GM18498 (cell line): Measurements from ENCODE around the gene FUOM.
A peak's percentile ranks its signal among the peaks of the same experiment; 100 is the strongest.
"Not testable (repeated sequence)": the region's sequence is repeated elsewhere in the genome, so short reads cannot be mapped to it uniquely, and the experiment has no call there.

ENCODE experiments used
- ATAC-seq: cut with Tn5 transposase; IDR thresholded peaks from one replicate; pipeline ENCODE4 v1.9.1; 2021; ENCODE audit warnings: mild to moderate bottlenecking, moderate library complexity; ENCODE audit not compliant: unreplicated experiment

The FUOM gene

DNA sequence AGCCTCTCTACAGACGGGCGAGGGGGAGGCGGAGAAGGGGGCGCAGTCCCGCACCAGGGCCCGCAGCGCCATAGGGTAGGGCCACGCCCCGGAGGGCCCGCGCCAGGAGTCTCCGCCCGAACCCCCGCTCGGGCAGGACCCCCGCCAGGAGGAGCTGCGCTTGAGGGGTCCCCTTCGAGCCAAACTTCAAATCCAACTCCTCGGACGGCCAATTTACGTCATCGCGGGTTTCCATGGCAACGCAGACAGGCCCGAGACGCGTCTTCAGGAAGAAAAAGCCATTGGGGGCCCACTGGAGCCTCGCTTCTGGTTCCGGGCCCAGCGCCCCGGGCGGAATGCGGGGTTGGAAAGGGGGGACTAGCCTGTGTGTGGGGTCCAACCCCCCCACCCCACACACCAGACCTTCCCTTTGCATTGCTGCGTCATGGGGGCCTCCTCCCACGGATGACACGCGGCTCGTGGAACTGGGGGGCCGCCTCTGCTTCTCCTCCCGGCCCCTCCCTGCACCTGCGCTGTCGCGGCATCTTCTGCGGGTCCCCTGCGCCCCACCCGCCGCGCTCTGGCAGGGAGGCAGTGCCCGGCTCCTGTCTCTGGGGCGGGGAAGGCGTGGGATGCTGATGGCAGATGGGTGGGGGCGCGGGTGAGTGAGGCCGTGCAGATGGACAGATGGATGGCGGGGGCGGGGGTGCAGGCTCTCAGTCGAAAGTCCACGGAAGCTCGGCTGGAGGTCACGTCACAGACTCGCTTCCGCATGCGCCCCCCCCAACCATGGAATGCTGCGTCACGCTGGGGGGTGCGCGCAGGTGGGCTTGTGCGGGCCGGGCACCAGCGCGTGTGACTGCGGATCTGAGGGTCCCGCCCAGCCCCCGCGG lies 22.3 kb downstream of the FUOM start:
- no peak for ATAC-seq

DNA sequence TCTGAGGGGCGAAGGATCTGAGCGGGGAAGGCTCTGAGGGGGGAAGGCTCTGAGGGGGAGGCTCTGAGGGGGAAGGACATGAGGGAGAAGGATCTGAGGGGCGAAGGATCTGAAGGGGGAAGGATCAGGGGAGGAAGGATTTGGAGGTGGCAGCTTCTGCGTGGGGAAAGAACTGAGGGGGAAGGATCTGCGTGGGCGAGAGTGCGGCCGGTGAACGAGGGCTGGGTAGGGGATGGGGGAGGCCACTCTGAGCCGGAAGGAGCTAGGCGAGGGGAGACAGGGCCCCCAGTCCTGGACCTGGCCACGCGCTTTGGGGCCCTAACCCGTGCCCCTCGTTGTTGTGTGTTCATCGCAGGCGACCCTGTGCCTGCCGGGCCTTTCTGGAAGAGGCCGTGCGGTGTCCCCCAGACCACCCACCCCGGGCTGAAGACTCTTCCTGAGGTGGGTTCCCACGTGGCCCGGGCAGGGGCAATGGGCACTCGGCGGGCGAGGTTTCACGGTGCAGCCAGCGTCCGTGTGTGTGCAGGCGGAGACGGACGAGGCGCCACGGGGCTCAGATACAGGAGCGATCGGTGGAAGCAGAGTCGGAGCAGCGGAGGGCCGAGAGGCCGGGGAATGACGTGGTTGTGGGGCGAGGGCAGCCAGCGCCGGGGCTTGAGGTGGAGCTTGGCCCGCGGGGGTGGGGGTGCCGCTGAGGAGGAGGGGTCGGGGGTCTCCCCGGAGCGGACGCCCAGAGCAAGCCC lies 23.1 kb downstream of the FUOM start:
- no peak for ATAC-seq

DNA sequence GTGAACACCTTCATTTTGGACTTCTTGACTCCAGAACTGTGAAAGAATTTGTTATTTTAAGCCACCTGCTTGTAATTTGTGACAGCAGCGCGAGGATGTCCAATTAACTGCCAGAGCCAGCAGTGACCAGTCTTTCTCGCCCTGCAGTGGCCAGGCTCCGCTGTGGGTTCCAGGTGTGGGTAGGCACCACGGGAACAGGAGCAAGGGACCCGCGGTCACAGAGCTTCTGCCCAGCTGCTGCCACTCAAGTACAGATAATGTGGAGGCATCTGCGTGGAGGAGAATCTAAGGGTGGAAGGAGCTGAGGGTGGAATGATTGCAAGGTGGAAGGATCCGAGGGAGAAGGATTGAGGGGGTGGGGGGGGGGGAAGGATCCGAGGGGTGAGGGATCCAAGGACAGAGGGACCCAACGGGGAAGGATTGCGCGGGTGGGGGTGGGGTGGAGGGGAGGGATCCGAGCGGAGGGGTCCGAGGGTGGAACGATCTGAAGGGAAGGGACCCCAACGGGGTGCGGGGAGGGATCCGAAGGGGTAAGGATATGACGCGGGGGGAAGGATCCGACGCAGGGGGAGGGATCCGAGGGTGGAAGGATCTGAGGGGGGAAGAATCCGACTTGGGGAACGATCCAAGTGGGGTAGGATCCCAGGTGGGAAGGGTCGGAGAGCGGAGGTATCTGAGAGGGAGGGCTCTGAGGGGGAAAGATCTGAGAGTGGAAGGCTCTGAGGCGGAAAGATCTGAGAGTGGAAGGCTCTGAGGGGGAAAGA lies 24.7 kb downstream of the FUOM start:
- ATAC-seq: no peak

DNA sequence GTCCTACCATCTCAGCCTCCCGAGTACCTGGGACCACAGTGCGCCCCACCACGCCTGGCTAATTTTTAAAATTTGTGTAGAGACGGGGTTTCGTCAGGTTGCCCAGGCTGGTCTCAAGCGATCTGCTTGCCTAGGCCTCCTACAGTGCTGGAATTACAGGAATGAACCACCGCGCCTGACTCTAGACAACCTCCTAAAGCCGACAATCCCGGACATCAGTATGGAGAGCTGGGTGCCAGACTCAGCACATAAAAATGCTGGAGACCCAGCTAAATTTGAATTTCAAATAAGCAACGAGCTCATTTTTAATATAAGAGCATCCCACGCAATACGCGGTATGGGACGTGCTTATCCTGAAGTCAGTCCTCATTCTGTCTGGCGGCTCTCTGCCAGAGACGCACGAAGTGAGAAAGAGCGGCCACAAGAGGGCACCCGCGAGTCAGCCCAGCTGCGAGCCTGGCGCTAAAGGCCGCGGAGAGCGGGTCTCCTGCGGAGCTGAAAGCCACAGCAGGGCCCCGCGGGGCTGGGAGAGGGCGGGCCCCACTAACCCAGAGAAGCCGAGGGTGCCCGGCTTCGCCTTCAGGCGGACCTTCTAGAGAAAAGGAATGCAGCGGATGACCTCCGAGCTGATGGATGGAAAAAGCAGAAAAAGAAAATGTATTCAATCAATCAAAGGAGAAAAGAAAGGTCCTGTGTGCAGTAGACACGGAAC lies 28.2 kb downstream of the FUOM start:
- ATAC-seq: peak; percentile 91

DNA sequence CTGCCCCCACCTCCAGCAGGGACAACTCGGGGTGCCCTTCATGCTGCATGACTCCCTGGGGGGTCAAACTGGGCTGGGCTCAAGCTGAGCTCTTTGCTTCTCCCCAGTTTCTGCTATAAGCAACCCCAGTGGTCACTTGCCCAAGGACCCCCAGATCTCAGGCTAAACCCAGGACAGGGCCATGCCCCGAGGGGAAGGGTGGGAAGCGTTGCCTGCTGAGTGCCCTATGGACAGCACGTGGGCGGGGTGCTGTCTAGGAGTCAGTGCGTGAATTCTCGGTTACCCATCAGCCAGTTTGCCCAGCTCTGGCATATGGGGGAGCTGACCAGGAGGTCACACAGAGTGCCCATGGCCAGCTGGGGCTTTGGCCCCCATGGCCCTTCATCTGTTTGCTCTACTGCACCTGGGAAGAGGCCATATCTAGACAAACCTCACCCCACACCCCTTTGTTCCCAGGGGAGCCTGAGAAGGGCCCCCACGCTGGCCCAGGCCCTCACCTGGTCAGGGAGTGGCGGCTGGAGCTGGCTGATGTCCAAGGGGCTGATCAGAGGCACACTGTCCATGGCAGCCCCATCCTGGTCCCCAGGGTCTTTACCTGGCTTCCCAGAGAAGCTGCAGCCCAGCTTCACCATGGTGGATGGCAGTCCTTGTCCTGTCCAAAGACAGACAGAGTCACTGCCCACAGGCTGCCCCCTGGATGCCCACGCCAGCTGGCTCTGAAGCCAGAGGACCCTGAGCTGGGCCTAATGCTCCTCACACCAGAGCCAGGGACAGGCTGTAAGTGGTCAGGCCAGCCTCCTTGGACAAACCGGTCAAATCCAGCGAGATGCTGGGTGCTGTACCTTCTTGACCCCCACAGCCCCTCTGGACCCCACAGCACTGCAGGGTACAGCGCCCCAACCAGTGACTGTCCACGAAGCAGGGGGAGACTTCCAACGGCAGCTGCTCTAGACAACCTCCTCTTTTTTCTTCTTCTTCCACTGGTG lies 29.2 kb downstream of the FUOM start:
- no peak for ATAC-seq

DNA sequence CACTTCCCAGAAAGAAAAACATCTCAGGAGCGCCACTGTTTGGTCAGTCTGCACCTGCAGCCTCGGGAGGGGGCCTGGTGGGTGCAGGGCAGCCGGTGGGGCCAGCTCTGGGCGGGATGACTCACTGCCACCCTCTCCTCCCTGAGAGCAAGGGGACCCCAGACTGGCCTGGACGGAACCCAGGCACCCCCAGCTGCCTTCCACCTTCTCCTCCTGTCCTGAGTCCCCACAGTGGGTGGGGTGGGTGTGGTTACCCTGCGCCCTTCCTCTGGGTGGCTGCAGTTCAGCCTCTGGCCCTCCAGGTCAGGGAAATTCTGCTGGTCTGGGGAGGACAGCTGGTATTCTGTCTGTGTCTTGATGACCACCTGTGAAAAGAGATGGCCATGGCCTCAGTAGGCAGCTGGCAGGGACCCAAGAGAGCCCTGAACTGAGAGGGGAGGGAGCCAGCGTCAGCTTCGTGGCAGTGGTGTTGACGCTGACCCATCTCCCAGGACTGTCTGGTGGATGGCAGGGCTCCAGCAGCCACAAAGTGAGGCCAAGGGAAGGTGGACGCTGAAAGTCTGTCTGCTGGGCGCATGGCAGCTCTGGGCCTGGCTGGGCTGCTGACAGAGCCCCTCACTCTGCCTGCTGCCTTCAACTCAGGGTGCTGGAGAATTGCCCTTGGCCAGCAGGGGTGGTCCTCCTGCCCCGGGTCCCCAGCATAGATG lies 30.0 kb downstream of the FUOM start:
- ATAC-seq: no peak

DNA sequence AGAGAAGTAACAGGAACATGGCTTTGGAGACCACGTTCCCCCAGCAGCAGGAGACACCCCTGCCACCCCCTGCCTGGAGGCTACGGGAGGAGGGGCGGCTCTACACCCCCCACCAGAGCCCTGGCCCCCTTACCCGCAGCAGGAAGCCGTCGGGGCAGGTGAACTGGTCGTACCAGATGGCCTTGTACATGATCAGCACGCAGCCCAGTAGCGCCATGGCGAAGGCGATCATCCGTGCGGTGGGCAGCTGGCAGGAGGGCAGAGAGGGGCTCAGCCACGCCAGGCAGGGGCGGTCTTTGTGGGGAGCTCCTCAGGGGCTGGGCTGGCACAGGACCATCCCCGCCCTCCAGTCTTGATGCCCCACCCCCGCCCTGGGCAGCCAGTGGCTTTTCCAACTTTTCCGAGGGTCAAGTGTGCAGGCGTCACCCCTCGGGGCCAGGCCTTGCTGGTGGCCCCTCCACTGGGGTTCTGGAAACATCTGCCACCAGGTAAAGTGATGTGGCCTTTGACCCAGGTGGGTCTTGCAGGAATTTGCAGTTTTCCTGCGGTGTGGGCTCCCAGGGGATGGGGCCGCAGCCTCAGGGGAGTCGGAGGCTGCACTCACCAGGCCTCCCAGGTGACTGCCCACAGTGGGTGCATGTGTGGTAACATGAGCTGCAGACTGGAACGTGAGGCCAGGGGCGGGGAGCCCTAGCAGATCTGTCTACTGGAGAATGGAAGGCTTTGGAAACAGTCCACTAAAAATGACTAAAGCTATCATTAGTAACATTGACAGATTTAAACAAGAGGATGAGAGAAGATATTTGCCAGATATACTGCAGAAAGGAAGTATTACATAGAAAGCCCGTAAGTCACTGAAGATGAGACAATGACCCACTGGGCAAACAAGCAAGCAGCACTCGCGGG lies 30.8 kb downstream of the FUOM start:
- no peak for ATAC-seq

DNA sequence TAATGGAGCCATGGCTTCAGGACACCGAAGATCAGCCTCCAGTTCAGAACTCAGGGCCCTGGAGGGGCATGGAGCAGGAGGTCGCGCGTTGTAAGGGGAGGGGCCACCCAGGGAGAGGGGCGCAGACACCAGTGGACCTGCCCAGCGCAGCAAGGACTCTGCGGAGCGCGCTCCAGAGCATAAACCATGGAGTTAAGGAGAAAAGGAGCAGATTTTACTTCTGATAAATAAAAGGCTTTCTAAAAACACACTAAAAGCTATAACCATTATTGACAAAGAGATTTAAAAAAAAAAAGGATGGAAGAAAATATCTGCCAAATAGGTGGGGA lies 31.6 kb downstream of the FUOM start:
- ATAC-seq: no peak

DNA sequence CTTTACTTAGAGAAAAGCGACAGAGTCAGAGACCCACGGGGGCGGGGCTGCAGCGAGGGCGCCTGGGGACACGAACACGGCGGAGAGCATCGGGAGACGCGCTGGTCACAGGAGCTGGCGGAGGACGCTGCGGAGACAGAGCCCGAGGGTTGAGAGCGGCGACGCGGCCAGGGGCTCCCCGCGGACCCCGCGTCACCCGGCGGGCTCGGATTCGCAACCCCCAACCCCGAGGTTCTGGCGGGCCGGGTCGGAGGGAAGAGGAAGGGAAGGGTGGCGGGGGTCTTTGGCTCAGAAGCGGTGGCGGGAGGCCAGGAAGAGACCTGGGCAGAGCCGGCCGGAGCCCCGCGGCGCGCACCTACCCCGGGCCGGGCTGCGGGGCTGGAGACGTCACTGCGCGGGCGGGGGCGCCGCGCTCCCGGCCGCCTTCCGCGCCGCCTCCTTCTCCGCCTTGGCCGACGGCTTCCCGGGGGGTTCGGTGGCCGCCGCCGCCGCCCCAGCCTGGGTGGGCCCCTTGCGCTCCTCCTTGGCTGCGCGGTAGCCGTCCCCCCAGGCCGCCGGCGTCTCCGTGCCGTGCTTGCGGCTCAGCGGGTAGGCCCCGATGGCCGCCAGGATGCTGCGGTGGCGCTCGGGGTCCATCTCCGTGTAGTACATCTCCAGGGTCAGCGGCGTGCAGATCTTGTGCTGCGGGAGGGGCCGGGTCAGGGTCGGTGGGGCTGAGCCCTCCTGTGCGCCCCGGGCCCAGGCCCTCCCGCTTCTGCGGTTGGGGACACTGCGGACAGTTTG lies 32.2 kb downstream of the FUOM start:
- no peak for ATAC-seq

DNA sequence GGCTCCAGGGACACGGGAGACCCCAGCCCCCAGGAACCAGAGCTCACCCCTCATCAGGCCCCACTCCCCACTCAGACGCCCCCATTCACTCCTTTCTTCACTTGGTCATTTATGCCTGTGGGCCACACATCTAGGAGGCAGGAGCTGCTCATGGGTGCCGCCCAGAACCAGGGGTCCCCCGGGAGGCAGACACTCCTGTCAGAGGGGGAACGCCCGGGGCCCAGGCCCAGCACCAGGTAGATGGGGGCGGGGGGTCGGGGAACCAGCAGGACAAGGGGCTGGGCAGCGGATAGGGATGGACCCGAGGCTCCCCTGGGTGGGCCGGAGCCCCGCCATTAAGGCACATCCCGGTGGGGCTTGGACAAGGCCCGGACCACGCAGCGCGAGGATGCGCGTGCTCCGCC lies 33.0 kb downstream of the FUOM start:
- ATAC-seq: no peak

DNA sequence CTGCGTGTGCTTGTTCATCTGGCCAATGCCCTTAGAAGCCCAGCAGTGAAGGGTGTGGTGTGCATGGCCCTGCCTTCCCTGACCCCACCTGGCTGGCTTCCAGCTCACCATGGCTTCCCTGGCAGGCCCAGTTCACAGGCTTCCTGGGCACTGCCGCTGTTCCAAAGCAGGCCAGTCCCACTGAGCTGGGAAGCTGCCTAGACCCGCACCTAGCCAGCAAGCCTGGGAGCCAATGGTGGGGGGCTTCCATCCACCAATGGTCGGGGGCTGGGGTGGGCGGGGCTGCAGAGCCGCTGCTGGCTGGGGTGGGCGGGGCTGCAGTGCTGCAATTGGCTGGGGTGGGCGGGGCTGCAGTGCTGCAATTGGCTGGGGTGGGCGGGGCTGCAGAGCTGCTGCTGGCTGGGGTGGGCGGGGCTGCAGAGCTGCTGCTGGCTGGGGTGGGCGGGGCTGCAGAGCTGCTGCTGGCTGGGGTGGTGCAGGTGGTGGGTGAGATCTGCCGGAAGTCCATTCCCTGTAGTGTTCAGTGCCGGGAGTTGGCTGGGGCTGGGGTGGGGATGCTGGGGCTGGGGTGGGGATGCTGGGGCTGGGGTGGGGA lies 33.5 kb downstream of the FUOM start:
- no peak for ATAC-seq

DNA sequence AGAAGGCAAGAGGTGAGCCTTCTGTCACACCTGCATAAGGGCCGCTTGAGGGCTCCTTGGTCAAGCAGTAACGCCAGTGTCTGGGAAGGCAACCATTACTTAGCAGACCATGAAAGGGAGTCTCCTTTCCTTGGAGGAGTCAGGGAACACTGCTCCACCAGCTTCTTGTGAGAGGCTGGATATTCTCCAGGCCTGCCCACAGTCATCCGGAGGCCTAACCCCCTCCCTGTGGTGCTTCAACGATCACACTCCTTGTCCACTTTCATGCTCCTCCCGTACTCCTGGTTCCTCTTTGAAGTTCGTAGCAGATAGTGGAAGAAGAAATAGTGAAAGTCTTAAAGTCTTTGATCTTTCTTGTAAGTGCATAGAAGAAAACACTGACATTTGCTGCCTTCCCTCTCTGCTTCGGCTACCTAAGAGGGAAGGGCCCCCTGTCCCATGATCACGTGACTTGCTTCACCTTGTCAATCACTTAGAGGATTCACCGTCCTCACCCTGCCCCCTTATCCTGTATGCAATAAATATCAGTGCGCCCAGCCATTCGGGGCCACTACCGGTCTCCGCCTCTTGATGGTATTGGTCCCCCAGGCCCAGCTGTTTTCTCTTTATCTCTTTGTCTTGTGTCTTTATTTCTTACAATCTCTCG lies 35.6 kb downstream of the FUOM start:
- not testable (repeated sequence) for ATAC-seq

DNA sequence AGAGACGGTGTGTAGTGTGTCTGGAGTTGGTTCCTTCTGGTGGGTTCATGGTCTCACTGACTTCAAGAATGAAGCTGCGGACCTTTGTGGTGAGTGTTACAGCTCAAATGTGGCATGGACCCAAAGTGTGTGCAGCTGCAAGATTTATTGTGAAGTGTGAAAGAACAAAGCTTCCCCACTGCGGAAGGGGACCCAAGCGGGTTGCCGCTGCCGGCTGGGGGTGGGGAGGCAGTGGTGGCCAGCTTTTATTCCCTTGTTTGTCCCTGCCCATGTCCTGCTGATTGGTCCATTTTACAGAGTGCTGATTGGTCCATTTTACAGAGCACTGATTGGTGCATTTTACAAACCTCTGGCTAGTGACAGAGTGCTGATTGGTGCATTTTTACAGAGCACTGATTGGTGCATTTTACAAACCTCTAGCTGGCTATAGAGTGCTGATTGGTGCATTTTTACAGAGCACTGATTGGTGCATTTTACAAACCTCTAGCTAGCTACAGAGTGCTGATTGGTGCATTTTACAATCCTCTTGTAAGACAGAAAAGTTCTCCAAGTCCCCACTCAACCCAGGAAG lies 36.9 kb downstream of the FUOM start:
- not testable (repeated sequence) for ATAC-seq

DNA sequence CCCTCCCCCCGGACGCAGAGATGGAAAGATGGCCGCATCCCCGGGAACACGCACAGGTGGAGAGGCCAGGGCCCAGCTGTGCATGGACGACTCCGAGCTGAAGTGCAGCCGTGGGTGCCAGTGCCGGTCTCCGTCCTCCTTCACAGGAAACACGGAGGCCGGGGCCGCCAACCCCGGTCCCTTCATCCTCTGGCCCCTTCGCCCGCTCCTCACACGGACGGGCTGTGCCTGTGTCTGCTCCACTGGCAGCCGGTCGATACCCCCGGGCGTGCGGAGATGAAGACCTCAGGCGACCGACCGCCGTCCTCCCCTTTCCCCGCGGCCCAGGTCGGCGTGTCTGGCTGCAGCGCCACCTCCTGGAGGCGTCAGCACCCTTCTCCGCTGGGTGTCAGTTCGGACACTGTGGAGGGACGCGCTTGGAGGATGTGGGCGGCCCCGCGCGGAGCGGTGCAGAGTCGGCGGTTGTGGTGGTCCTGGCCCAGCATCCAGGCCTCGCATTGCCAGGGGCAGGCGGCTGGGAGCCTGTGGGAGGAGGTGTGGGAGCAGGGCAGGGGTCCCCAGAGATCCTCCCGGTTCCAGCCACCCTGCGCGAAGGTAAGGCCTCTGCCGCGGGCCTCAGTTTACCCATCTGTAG lies 39.2 kb downstream of the FUOM start:
- ATAC-seq: peak; percentile 82

DNA sequence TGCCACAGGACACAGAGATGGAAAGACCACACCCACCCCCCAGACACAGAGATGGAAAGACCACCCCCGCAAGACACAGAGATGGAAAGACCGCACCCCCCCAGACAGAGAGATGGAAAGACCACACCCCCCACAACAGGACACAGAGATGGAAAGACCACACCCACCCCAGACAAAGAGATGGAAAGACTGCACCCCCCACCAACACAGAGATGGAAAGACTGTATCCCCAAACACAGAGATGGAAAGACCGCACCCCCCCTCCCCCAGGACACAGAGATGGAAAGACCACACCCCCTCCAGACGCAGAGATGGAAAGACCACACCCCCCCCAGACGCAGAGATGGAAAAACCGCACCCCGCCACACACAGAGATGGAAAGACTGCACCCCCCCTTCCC lies 41.1 kb downstream of the FUOM start:
- ATAC-seq: no peak

DNA sequence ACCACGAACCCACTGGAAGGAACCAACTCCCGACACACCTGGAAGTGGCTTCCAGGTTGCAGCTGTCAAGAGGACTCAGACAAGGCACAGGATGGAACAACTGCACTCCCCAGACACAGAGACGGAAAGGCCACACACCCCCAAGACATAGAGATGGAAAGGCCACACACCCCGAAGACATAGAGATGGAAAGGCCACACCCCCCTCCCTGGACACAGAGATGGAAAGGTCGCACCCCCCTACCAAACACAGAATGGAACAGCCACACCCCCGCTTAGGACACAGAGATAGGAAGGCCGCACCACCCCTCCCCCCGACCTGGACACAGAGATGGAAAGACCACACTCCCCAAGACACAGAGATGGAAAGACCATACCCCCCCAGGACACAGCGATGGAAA lies 41.6 kb downstream of the FUOM start:
- no peak for ATAC-seq
